ENCODE measurements around the gene FRYL.
A peak's percentile ranks its signal among the peaks of the same experiment; 100 is the strongest.
"Not testable (repeated sequence)": the region's sequence is repeated elsewhere in the genome, so short reads cannot be mapped to it uniquely, and the experiment has no call there.

FRYL gene

DNA sequence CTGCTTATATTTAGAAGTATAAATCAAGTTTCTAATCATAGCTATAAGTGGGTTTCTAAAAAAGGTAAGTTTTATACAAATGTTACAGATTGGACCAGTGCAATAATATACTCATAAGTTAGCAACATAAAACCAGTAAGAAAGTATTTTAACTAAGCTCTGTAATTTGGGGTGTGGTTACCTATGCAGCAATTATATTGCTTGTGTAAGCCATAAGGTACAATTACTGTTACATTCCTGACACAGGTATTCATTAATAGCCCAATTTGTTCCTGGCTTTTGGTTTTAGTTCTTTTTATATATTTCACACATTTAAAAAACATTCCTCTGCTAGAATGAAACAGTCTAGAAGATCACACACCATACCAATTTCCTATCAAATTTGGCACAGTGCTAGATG, 115.1 kb downstream of the FRYL start:
- DNase-seq: no peak

DNA sequence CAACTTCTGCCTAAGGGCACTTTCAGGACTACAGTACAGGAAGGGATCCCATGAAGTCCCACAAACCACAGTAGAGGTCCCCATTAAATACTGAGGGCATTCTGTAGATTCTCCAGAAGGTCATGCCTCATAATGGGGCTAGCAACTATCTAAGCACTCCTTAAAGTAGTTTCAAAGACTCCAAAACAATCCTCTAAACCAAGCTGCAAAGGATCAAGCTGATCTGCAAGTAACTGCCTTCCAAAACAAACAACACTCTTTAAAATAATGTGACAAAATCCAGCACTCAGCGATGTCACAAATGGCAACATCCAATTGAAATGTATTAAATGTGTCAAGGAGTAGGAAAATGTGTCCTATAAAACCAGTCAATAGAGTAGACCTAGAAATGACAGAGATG, 118.7 kb downstream of the FRYL start:
- no peak for DNase-seq

DNA sequence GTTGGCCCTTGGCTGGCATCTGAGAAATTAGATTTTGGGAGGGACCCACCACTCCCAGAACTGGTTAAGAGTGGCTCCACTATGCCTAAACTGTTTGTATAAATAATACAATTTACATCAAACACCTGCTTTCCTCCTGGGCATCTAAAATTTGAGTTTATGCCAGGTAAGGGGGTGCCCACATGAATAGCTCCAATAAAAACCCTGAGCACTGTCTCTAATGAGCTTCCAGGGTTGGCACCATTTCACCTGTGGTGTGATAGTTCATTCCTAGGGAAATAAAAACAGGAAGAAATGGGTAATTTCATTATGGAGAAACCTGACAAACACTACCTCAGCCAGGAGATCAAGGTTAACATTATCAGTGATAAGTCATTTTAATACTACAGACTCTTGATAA, 119.7 kb downstream of the FRYL start:
- no peak for DNase-seq

DNA sequence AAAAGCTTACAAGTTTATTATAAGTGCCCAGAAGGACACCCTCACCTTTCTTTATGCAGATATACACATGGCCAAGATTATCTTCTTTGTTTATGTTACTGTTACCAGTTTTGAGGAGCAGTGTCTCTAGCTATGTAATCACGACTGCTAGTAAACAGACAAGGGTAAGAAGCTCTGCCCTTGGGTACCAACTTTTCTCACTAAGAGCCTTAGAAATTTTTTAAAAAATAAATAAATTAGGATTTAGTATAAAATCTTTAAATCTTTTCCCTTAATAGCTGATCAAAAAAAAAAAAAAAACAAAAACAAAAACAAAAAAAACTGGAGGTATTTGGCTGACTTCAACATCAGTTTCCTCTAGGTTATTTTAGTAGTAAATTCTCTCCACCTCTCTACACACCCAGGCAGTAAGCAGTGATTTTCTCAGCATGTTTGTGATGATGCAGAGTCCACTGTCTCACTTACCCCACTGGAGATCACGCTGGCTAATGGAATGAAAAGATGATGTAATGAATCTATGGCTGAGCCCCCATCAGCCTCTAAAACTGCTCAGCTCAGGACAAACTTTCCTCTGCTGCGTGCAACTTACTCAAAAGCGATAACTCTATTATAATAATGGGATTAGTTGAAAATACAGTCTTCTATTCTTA, 125.9 kb downstream of the FRYL start:
- no peak for DNase-seq

DNA sequence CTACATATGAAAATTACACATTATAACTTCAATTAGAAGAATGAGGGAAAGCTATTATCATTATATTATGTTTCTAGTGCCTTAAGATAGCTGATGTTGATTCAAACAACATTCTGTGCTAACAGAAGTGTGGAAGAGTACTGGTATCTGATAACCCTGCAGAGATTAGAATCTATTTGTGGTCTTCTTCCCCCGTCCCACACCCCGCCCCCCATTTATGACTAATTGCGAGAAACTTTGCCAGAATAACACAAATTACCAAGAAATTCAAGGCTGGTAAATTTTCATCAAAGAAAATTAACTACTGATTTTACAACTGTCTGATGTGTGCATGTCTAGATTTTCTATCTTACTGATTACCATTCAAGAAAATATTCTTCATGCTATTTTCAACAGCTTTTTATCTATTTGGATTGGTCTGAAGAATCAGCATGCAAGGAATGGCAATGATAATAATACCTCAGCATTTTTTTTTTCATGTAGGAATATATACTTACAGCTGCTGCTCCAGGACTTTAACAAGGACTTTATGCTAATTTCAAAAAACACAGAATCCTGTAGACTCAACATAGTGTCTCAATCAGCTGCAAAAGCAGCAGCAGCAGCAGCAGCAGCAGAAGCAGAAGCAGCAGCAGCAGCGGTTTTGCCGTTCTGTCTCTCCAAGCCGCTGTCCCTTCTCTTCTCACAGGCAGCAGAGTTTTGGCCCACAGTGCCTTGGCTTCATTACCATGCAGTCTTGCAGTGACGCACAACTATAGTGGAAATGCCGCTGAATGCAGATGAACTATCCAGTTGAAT, 126.7 kb downstream of the FRYL start:
- DNase-seq: peak in 45 of 51 donors; percentile 5 to 86 (median 48)

DNA sequence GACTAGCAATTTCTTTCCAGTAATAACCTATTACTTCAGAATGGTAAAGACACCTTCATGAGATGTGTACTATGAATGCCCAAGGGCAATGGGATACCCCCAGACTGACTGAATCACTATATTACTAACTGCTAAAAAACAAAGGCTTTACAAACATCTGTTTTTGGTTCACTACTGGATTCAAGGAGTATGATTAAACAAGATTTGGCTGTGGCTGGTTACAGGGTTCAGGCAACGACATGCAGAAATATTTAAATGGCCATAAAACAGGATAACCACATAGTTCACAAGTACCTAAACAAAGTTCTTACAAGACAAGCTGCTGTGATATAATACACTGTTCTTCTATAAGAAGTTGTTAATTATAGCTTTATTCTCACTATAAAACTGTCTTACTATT, 128.2 kb downstream of the FRYL start:
- peak in 1 of 51 donors; percentile 31 for DNase-seq

DNA sequence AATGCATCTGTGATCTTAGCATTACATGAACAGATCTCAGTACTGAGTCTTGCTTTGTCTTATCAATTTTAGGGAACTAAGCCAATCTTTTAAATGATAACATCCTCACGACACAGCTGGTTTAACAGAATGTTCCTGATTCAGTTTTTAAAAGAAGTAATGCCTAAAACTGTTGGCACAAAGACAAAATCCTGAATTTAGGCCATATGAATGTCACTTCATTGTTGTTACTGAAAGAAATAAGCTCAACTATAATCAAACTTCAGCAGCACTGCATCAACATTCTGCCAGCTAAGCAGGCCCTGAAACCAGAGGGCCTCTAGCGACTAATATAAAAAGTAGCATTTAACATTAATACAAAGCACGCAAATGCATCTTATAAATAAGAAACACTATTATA, 130.6 kb downstream of the FRYL start:
- peak in 1 of 51 donors; percentile 63 for DNase-seq

DNA sequence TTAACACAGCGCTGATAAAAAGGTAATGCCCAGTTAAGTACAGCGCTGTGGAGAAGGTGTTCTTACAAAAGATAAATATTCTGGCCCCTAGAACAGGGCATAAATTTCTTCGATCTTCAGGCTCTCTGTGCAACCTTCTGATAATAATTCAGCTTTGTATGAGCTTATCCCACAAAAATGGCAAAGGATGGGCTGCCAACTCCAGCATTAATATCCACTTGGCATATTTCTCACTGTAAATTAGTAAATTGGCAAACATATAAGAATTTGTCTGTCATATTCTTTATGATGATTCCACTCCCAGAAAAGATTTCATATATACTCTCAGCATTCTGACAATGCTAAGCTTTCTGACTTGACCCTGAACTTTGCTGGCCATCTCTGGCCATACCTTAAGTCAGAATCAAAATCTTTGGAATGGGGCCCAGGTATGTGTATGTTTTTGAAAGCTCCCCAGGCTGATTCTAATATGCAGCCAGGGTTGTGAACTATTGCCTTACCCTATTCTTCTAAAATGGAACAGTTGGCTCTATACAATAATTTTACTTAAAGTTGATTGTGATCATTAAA, 134.8 kb downstream of the FRYL start:
- no peak for DNase-seq

DNA sequence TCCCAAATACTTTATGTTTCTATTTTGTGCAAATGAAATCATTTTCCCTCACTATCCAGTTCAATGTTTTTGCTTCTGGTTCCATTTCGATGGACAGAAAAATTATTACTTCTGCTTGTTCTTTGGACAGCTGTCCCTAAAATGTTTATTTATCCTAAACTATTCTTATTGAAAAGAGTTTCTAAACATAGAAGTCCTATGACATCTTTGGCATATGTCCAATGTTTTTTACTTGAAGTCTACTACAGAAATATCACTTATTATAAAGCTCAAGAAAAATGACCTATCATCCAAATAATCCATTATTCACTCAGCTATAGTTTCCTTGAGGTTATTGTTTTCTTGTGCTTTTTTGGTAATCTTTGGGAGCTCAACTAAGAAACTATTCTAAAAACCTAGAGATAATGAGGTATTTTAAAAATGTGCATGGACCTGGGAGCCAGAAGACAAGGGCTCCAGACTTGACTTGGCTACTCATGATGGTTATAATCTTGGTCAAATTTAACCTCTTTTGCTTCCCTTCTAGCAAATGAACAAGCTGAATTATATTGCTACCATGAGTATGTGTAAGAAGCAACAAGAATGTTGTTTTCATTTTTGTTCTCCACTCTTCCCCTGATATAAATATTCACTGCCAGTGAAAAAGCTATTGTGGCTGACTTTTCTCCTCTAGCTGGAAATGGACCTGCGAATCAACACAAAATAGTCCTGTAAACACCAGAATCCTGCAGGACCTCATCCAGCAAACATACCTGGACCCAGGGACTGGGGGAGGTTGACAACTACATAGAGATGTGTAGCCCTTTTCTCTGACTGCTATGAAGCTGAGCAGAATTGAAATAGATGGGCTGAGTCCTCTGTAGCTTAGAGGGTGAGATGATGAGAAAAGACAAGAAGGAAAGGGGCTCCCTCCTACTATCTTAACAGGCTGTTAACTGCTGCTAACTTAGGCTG, 137.4 kb downstream of the FRYL start:
- peak in 1 of 51 donors; percentile 20 for DNase-seq

DNA sequence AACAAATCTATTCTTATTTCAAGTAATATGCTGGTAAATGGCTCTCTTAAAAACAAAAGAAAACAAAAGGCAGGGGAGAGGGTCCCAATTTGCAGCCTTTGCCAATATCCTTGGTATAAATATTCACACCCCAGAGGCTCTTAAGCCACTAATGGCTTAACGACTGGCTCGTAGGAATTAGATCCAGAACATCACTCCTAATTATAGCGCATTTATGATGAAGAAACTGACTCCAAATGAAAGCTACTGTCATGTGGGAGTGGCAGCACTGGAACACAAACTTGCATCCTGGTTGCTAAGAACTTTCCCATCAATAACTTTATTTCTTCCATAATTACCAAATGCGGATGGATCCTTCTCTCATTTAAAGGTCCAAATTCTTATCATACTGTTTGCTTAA, 138.7 kb downstream of the FRYL start:
- DNase-seq: no peak

DNA sequence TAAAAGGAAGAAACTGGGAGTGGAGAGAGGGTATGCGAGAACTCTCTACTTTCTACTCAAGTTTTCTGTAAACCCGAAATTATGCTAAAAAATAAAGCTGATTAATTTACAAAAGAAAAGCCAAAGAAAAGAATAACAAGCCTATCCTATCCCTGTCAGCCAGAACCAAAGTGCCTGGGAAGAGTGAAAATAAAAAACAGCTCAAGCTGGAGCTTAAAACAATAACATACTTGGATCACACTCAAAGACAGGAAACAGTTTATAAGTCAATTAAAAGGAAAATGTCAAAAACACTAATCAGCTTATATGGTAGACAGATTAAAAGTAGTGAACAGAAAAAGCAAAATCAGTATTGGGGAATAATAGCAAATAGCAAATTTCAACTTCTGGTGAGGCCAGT, 139.4 kb downstream of the FRYL start:
- no peak for DNase-seq

DNA sequence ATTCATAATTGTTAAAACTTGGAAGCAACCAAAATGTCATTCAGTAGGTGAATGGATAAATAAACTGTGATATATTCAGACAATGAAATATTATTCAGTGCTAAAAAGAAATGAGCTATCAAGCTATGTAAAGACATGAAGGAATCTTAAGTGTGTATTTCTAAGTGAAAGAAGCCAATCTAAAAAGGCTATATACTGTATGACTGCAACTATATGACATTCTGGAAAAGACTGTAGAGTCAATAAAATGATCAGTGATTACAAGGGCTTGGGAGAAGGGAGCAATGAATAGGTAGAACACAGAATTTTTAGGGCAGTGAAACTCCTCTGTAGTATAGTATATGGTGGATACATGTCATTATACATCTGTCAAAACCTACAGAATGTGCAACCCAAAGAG, 139.9 kb downstream of the FRYL start:
- no peak for DNase-seq

DNA sequence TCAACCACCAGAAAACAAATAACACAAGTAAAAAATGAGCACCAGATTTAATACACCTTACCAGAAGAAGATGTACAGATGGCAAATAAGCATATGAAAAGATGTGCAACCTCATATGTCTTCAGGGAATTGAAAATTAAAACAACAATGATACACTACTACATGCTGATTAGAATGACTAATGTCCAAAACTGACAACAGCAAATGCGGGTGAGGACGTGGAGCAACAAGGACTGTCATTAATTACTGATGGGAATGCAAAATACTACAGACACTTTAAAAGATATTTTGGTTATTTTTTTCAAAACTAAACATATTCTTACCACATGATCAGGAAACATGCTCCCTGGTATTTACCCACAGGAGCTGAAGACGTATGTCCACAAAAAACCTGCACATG, 140.3 kb downstream of the FRYL start:
- no peak for DNase-seq

DNA sequence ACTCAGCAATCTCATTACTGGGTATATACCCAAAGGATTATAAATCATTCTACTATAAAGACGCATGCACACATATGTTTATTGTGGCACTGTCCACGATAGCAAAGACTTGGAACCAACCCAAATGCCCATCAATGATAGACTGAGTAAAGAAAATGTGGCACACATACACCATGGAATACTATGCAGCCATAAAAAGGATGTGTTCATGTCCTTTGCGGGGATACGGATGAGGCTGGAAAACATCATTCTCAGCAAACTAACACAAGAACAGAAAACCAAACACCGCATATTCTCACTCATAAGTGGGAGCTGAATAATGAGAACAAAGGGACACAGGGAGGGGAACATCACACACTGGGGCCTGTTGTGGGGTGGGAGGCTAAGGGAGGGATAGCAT, 141.5 kb downstream of the FRYL start:
- not testable (repeated sequence) for DNase-seq

DNA sequence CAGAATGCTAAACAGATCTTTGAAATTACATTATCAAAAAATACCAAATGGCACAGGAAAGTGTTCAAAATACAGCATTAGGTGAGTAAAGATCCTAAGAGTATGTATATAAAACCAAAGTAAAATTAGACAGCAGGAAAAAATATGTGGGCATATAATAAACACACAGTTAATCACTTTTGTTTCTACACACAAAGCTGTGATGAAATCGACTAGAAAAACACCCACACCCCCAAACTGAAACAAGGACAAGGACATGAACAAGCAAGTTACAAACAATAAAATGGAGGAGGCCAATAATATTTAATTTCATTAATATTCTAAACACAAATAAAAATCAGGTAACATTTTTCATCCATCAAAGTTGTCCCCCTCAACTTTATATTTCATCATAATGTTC, 143.2 kb downstream of the FRYL start:
- DNase-seq: no peak

DNA sequence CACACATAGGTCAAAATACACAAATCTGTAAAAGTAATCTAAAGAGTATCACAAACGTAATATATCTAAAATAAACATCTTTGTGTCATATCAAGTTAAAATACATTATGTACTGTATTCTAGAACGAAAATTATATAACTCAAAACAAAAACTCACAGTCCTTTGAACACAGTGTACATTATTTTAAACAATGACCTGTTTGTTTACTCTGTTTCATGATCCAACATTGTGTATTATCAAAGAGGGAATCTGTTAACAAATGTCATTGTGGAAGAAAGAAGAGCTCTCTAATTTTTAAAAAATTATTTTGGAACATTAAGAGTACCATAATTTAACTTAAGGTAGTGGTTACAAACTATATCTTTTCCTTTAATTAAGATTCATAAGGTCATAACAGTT, 144.1 kb downstream of the FRYL start:
- no peak for DNase-seq

DNA sequence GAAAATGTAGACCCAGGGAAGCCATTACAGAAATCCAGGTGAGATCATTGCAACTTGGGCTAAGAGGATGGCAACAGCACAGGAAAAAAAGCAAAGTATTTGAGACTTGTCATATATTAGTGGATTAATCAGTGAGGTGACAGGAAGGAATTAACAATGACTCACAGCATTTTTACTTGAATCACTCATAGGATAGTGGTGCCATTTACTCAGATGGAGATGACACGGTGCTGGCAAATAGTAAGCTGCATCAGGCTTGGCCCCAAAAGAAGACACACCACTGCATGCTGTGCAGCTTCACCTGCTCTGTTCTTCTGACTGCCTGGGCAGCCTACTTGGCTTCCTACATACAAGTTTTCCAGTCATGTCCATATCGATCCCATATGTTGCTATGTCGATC, 144.8 kb downstream of the FRYL start:
- DNase-seq: peak in 1 of 51 donors; percentile 47

DNA sequence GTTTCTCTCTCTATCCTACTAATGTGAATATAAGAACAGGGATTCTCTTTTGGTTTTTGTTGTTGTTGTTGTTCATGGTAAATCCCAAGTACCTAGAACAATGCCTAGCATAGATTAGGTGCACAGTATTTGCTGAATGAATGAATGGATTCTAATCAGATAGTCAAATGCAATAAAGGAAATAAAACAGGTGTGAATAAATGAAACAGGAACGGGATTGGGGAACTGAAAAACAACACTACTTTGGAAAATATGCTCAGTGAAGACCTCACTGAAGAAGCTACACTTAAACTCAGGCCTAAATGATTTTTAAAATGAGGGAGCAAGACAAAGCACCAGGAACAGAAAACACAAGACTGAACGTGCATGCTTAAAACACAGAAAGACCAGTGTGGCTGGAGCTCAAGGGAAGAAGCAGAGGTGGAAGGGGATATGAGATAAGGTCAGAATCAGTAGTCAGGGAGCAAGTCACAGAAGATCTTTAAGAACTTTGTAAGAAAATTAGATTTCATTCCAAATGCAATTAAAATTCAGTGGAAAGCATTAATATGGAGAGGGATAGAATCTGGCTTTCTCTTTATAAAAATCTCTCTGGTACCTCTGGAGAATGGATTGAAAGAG, 145.3 kb downstream of the FRYL start:
- DNase-seq: no peak

DNA sequence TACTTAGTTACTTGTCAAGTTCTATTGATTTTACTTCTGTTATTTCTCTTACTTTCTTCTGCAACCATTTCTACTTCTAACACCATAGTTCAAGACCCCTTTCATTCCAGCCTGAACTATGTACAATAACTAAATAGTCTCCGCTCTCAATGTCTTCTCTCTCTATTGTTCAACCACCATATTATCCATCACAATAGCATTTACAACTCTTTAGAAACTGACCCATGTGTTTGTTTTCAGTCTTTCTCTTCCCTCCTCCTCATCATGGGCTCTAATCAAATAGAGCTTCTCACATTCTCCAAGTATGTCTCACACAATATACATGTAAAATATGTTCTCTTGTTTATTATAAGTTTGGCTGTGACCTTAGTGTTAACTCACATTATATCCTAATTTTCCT, 146.4 kb downstream of the FRYL start:
- DNase-seq: no peak

DNA sequence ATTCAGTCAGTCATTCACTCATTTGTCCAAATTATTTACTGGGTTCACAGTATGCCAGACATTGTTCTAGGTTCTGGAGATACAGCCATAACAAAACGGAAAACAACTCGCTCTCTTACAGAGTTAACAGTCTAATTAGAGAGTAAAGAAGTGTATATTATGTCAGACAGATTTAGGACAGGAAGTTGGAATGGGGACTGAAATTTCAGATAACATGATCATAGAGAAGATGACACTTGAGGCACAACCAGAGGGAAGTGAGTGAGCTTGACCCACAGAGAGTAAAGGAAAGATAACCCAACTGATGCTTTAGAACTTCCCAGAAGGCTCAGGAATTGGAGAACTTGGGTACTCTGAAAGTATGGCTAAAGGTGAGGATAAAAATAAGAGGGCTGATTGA, 150.6 kb downstream of the FRYL start:
- no peak for DNase-seq

DNA sequence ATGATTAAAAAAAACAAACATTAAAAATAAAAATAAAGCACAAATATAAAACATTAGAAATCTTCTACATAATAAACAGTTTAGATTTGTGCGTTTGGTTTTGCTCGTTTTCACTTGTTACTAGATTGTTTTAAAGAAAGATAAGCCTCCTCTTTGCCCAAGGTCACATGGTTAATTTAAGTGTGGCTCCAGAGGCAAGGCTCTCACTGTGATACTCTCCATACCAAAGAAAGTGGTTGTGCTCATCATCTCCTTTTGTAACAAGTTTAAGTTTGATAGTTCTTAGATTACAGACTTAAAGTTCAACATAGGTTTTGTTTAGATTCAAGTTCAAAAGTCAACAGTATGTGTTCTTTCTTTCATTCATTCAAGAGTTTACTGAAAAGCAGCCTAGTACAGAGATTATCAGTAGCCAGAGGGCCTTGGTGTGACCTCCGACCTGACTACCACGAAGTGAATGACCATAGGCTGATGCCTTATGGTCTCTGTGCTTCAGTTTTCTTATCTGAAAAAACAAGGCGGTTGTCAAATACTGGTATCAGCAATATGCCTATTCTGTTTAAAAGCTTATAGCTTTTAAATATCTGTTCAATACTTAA, 156.8 kb downstream of the FRYL start:
- DNase-seq: no peak
